GM18520 (cell line): ENCODE data around the gene ITPR1.

Source experiments
- ATAC-seq: cut with Tn5 transposase; IDR thresholded peaks from one replicate; pipeline ENCODE4 v1.9.1; 2021; ENCODE audit not compliant: unreplicated experiment

ITPR1 gene

GRCh38 chr3:4877173-4877787, 384.1 kb downstream of the ITPR1 start:
- ATAC-seq = no peak

- ATAC-seq = no peak
Observed at GRCh38 chr3:4880850-4881249, 387.7 kb downstream of the ITPR1 start.

GRCh38 chr3:4882548-4882947, 389.4 kb downstream of the ITPR1 start:
- ATAC-seq = no peak

- ATAC-seq = no peak
Observed at GRCh38 chr3:4883011-4883410, 389.9 kb downstream of the ITPR1 start.

GRCh38 chr3:4884888-4885287, 391.7 kb downstream of the ITPR1 start:
- no peak for ATAC-seq

GRCh38 chr3:4885316-4885715, 392.2 kb downstream of the ITPR1 start:
- no peak for ATAC-seq

- no peak for ATAC-seq
Observed at GRCh38 chr3:4886448-4886847, 393.3 kb downstream of the ITPR1 start.

GRCh38 chr3:4887177-4887576, 394.0 kb downstream of the ITPR1 start:
- no peak for ATAC-seq

- peak; percentile 94 for ATAC-seq
Observed at GRCh38 chr3:4888913-4889846, 396.0 kb downstream of the ITPR1 start.

GRCh38 chr3:4889896-4890295, 396.7 kb downstream of the ITPR1 start:
- ATAC-seq = no peak

- no peak for ATAC-seq
Observed at GRCh38 chr3:4894891-4895530, 401.9 kb downstream of the ITPR1 start.

- ATAC-seq = no peak
Observed at GRCh38 chr3:4895838-4896237, 402.7 kb downstream of the ITPR1 start.
